H1 (cell line): ENCODE results near the gene KIAA0930. TPM values are rescaled to one million over a fixed set of nuclear protein-coding genes. Genes with fewer than 3 reads are reported as not detected.
A peak's percentile ranks its signal among the peaks of the same experiment; 100 is the strongest.

Experiments
- CTCF ChIA-PET: fragments of 300-600 bp; sonication (Branson Sonifier 250); formaldehyde crosslinking; loops from one replicate; lab custom pipeline; 2021; ENCODE audit not compliant: partially characterized antibody; lab: Charles Lee
- POLR2A ChIA-PET: fragments of 300-600 bp; sonication (Branson Sonifier 250); formaldehyde crosslinking; loops from one replicate; lab custom pipeline; 2021; ENCODE audit warnings: inconsistent platforms; ENCODE audit not compliant: partially characterized antibody; lab: Charles Lee
- DNase-seq, 2 experiments: peaks; one replicate each; pipeline versions ENCODE4 v3.0.0 to v3.0.0-alpha.2; 2010 to 2022; ENCODE audit warnings: low spot score in 2 of 2, low read depth in 1 of 2, mixed read lengths in 1 of 2
- FAIRE-seq: peaks from 2 replicates; lab custom pipeline; 2011; peaks lifted over from hg19 to GRCh38; lab: Jason Lieb, UNC
- H2AFZ ChIP-seq: 2 replicates; pipeline ENCODE4 v1.8.1; 2012; ENCODE audit warnings: low read length, inconsistent platforms
- H2AK5ac ChIP-seq: 2 replicates; pipeline ENCODE4 v1.6.1; 2013; ENCODE audit warnings: low read depth, low read length
- H2BK120ac ChIP-seq: replicated peaks from 2 replicates; pipeline ENCODE3; 2013; ENCODE audit warnings: low read depth, low read length, inconsistent platforms
- H2BK12ac ChIP-seq: 2 replicates; pipeline ENCODE4 v1.6.1; 2013; ENCODE audit warnings: low read depth, low read length
- H2BK15ac ChIP-seq: 2 replicates; pipeline ENCODE4 v1.6.1; 2013; ENCODE audit warnings: low read length
- H2BK20ac ChIP-seq: 2 replicates; pipeline ENCODE4 v1.6.1; 2013; ENCODE audit warnings: low read length
- H2BK5ac ChIP-seq: 2 replicates; pipeline ENCODE4 v1.6.1; 2013; ENCODE audit warnings: low read depth, low read length
- H3K14ac ChIP-seq: 2 replicates; pipeline ENCODE4 v1.6.1; 2013; ENCODE audit warnings: inconsistent platforms; ENCODE audit not compliant: insufficient read length
- H3K18ac ChIP-seq: 2 replicates; pipeline ENCODE4 v1.6.1; 2013; ENCODE audit warnings: low read length; ENCODE audit errors: extremely low read depth
- H3K23ac ChIP-seq: 2 replicates; pipeline ENCODE4 v1.6.1; 2013; ENCODE audit warnings: inconsistent platforms; ENCODE audit not compliant: insufficient read length
- H3K23me2 ChIP-seq: 2 replicates; pipeline ENCODE4 v1.6.1; 2013; ENCODE audit warnings: low read depth, low read length
- H3K27ac ChIP-seq: 2 replicates; pipeline ENCODE4 v1.6.1; 2011; ENCODE audit warnings: low read depth, low read length, inconsistent platforms
- H3K27me3 ChIP-seq, 4 experiments: replicated peaks in 1 of 4; 1 replicate in 1 of 4; 2 replicates in 3 of 4; pipeline versions ENCODE4 v1.6.1 to v1.8.1; 2011 to 2013; ENCODE audit warnings: low read length in 3 of 4, mild to moderate bottlenecking in 3 of 4, inconsistent platforms in 2 of 4, mixed read lengths in 2 of 4, moderate library complexity in 1 of 4; ENCODE audit not compliant: control insufficient read depth in 3 of 4, insufficient read depth in 3 of 4; ENCODE audit errors: extremely low read depth in 1 of 4
- H3K36me3 ChIP-seq, 4 experiments: 2 replicates each; pipeline versions ENCODE4 v1.6.1 to v1.8.1; 2011 to 2013; ENCODE audit warnings: mild to moderate bottlenecking in 4 of 4, low read length in 3 of 4, moderate library complexity in 2 of 4, control low read depth in 1 of 4, inconsistent platforms in 1 of 4; ENCODE audit not compliant: insufficient read depth in 4 of 4, control insufficient read depth in 2 of 4
- H3K4ac ChIP-seq: replicated peaks from 2 replicates; pipeline ENCODE3; 2013; ENCODE audit warnings: low read length, low read depth, mixed read lengths, inconsistent platforms; ENCODE audit not compliant: insufficient read length
- H3K4me1 ChIP-seq, 4 experiments: replicated peaks in 1 of 4; 1 replicate in 1 of 4; 2 replicates in 3 of 4; pipeline versions ENCODE4 v1.6.1 to v1.8.1; 2011 to 2013; ENCODE audit warnings: low read length in 3 of 4, inconsistent platforms in 2 of 4, mixed read lengths in 1 of 4; ENCODE audit not compliant: insufficient read depth in 4 of 4, control insufficient read depth in 3 of 4
- H3K4me2 ChIP-seq, 2 experiments: 2 replicates each; pipeline versions ENCODE4 v1.6.1 to v1.8.1; 2011 to 2013; ENCODE audit warnings: low read depth in 2 of 2, low read length in 2 of 2, control low read depth in 1 of 2, inconsistent platforms in 1 of 2, mild to moderate bottlenecking in 1 of 2; ENCODE audit not compliant: insufficient read depth in 1 of 2
- H3K4me3 ChIP-seq, 4 experiments: fragments of 200-600, 300-600 bp in 1 of 4; sonication (generic), shearing (Covaris generic), sonication (Bioruptor Twin) in 1 of 4; 2 replicates each; pipeline versions ENCODE4 v1.5.1 to v1.8.1; 2011 to 2016; ENCODE audit warnings: low read length in 4 of 4, low read depth in 3 of 4, control low read depth in 2 of 4, inconsistent platforms in 2 of 4, mild to moderate bottlenecking in 2 of 4, mixed read lengths in 1 of 4, moderate library complexity in 1 of 4; ENCODE audit not compliant: insufficient read depth in 2 of 4; ENCODE audit errors: extremely low read depth in 1 of 4
- H3K56ac ChIP-seq: replicated peaks from 2 replicates; pipeline ENCODE3; 2013; ENCODE audit warnings: low read depth, mild to moderate bottlenecking, mixed read lengths, low read length, inconsistent platforms; ENCODE audit not compliant: insufficient read length
- H3K79me1 ChIP-seq: 2 replicates; pipeline ENCODE4 v1.6.1; 2013; ENCODE audit warnings: low read depth, low read length, control low read depth
- H3K79me2 ChIP-seq, 2 experiments: 2 replicates each; pipeline versions ENCODE4 v1.6.1 to v1.8.1; 2012 to 2013; ENCODE audit warnings: low read length in 2 of 2, mild to moderate bottlenecking in 2 of 2, inconsistent platforms in 1 of 2; ENCODE audit not compliant: insufficient read depth in 2 of 2, control insufficient read depth in 1 of 2
- H3K9ac ChIP-seq, 4 experiments: replicated peaks in 1 of 4; 1 replicate in 1 of 4; 2 replicates in 3 of 4; pipeline versions ENCODE4 v1.6.1 to v1.8.1; 2011 to 2013; ENCODE audit warnings: low read depth in 3 of 4, low read length in 3 of 4, control low read depth in 2 of 4, mild to moderate bottlenecking in 2 of 4, moderate library complexity in 2 of 4, inconsistent platforms in 1 of 4; ENCODE audit errors: extremely low read depth in 1 of 4
- H3K9me3 ChIP-seq, 2 experiments: 2 replicates each; pipeline versions ENCODE4 v1.6.1 to v1.8.1; 2012 to 2013; ENCODE audit warnings: mild to moderate bottlenecking in 2 of 2, moderate library complexity in 2 of 2, control low read depth in 1 of 2, inconsistent platforms in 1 of 2, low read depth in 1 of 2, low read length in 1 of 2, mixed read lengths in 1 of 2; ENCODE audit not compliant: insufficient read depth in 2 of 2
- H4K20me1 ChIP-seq, 2 experiments: replicated peaks in 1 of 2; 2 replicates each; pipeline versions ENCODE3 to v1.8.1; 2011 to 2013; ENCODE audit warnings: inconsistent platforms in 2 of 2, low read length in 2 of 2, mild to moderate bottlenecking in 1 of 2; ENCODE audit not compliant: insufficient read depth in 2 of 2, control insufficient read depth in 1 of 2
- H4K5ac ChIP-seq: 2 replicates; pipeline ENCODE4 v1.6.1; 2013; ENCODE audit warnings: low read length, low read depth, mixed read lengths, inconsistent platforms; ENCODE audit not compliant: insufficient read length
- H4K8ac ChIP-seq: 2 replicates; pipeline ENCODE4 v1.8.0; 2013; ENCODE audit warnings: mild to moderate bottlenecking, moderate library complexity, low read length, inconsistent platforms; ENCODE audit not compliant: insufficient read depth; ENCODE audit errors: extremely low read depth
- H4K91ac ChIP-seq: replicated peaks from 2 replicates; pipeline ENCODE3; 2013; ENCODE audit warnings: low read length, mixed read lengths, inconsistent platforms; ENCODE audit not compliant: insufficient read length
- BACH1 ChIP-seq: IDR thresholded peaks from 2 replicates; pipeline ENCODE4 v1.6.1; 2012; ENCODE audit warnings: low read length, improper control_type of control experiment
- CBX5 ChIP-seq: fragments of 300-800, 300-1000 bp; sonication (generic); IDR thresholded peaks from 2 replicates; pipeline ENCODE4 v1.7.1; 2016; ENCODE audit warnings: antibody characterized with exemption, low read length, low read depth
- JUN ChIP-seq: IDR thresholded peaks from 2 replicates; pipeline ENCODE4 v1.6.1; 2011; ENCODE audit warnings: low read depth, mild to moderate bottlenecking, improper control_type of control experiment, low read length
- KDM1A ChIP-seq: fragments of 200-600, 300-600 bp; sonication (generic); IDR thresholded peaks from 2 replicates; pipeline ENCODE4 v1.7.1; 2016; ENCODE audit warnings: mild to moderate bottlenecking, low read length, borderline replicate concordance
- WGBS, 2 experiments: shearing (Covaris generic) in 1 of 2; methylation state at CpG; one replicate each; pipeline versions ENCODE4 v1.1.6 to v1.1.7; 2013 to 2015; ENCODE audit warnings: low lambda C conversion rate in 2 of 2, mixed read lengths in 2 of 2, inconsistent platforms in 1 of 2, low coverage in 1 of 2, missing lambda C conversion rate in 1 of 2; ENCODE audit not compliant: insufficient replicate concordance in 2 of 2, insufficient coverage in 1 of 2, insufficient read length in 1 of 2; ENCODE audit errors: extremely low coverage in 1 of 2, missing lambda C conversion rate in 1 of 2; 5-methylcytosine and 5-hydroxymethylcytosine counted together
- polyA plus RNA-seq, 7 experiments: library from polyadenylated mRNA; depleted of rRNA in 3 of 7; stranded (reverse) in 5 of 7; unstranded in 2 of 7; fragments of >200 nt in 5 of 7; fragments of 200-250 nt in 2 of 7; gene quantifications; 1 replicate in 5 of 7; 2 replicates in 1 of 7; 4 replicates in 1 of 7; pipeline versions ENCODE4 v1.2.1 to v1.2.3, GENCODE V29; 2011 to 2013; ENCODE audit warnings: missing spikeins in 2 of 7, mixed read lengths in 2 of 7
- total RNA-seq: library from RNA; stranded (reverse); fragmentation: NEBNext Ultra II Directional; extraction: Animal tissue kit (Norgen Biotek cat#: 25700); gene quantifications from 2 replicates; pipeline ENCODE4 v1.2.1, GENCODE V29; 2021
- TF ChIP-seq, protein P1 (sequence below): IDR thresholded peaks from 2 replicates; pipeline ENCODE4 v1.6.1; 2012; ENCODE audit warnings: inconsistent platforms

Gene KIAA0930
- total and polyA plus RNA-seq, 2 of the 8 experiments (the other 6 are each of a cell fraction or from before 2014, with no cell fraction given): 61.9 to 66.1 TPM

DNA sequence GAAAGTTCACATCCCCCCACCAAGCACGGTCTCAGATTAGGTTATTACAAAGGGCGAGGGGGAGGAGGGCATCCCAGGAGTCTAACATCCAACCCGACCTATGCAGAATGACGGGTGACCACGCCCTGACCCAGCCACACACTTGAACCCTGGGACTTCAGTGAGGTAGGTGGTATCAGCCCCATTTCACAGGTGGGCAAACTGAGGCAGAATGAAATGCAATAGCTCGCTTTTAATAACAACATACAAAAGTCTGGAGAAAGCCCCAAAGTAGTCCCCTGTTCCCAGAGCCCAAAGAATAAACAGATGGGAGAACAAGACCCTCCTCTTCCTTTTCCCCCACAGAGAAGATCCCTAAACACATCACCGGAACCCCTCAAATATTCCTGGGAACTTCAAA lies 45.1 kb downstream of the KIAA0930 start:
- no peak for FAIRE-seq
- Histone ChIP-seq H2BK5ac (no peak overlapping the region), H4K5ac (no peak overlapping the region), H2BK12ac (no peak overlapping the region), H3K4ac (no peak overlapping the region), H2AK5ac (no peak overlapping the region), H4K91ac (no peak overlapping the region), H3K79me2 (no peaks in the 10 kb centered on the region), H3K18ac (no peak overlapping the region), H3K4me2 (no peak overlapping the region), H2BK120ac (no peak overlapping the region), H4K8ac (no peak overlapping the region), H2BK20ac (no peak overlapping the region), H3K56ac (no peak overlapping the region), H3K36me3 (peaks cover 0 to 3% (median 3%) of the 10 kb centered on the region in 4 experiments; a peak in 3 of 8 replicates), H4K20me1 (peaks cover 3 to 4% of the 10 kb centered on the region in 2 experiments), H3K4me1 (peaks cover 4 to 19% (median 10%) of the 10 kb centered on the region in 4 experiments; a peak in 6 of 7 replicates), H2BK15ac (no peak overlapping the region), H3K14ac (no peak overlapping the region), H3K23ac (no peak overlapping the region), H3K9me3 (no peaks in the 10 kb centered on the region), H3K23me2 (no peaks in the 10 kb centered on the region), H3K4me3 (no peak overlapping the region), H3K9ac (no peak overlapping the region), H3K27me3 (no peaks in the 10 kb centered on the region), H3K79me1 (no peaks in the 10 kb centered on the region), H3K27ac (no peak overlapping the region), H2AFZ (no peak overlapping the region)
- POLR2A ChIA-PET: interaction anchor here (1.5 kb wide), 1 partner anchor 189 kb away, joined by 3 read pairs; no protein-coding TSS in a partner anchor
- 83% methylated on average over 7 of the region's 7 CpGs; no CpG with 5 or more reads in 1 of the 2 experiments for WGBS, 2 experiments
- CTCF ChIA-PET: interaction anchor here (1.8 to 3.5 kb wide), 2 partner anchors 11 to 14 kb away, joined by 6 to 21 read pairs; no protein-coding TSS in a partner anchor
- TF ChIP-seq KDM1A: 0 out of 2 replicates have a peak, but pooled peaks have one; percentile 27
- TF ChIP-seq JUN: no peak
- TF ChIP-seq BACH1: no peak
- TF ChIP-seq CBX5: no peak
- TF ChIP-seq, protein P1, sequence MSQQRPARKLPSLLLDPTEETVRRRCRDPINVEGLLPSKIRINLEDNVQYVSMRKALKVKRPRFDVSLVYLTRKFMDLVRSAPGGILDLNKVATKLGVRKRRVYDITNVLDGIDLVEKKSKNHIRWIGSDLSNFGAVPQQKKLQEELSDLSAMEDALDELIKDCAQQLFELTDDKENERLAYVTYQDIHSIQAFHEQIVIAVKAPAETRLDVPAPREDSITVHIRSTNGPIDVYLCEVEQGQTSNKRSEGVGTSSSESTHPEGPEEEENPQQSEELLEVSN: no peak
- DNase-seq: no peak
